HUES48 (cell line): ENCODE measurements around the gene KLHL33.

Source experiments
- H3K27ac ChIP-seq: one replicate; pipeline ENCODE4 v1.7.0; 2013; ENCODE audit warnings: low read depth, low read length, inconsistent platforms
- H3K27me3 ChIP-seq: 2 replicates; pipeline ENCODE4 v1.6.1; 2013; ENCODE audit warnings: mild to moderate bottlenecking, low read length; ENCODE audit not compliant: control insufficient read depth, insufficient read depth
- H3K36me3 ChIP-seq: 2 replicates; pipeline ENCODE4 v1.6.1; 2013; ENCODE audit warnings: low read length; ENCODE audit not compliant: control insufficient read depth, insufficient read depth
- H3K4me1 ChIP-seq: 2 replicates; pipeline ENCODE4 v1.6.1; 2013; ENCODE audit warnings: mild to moderate bottlenecking, low read length; ENCODE audit not compliant: control insufficient read depth, insufficient read depth
- H3K4me3 ChIP-seq: 2 replicates; pipeline ENCODE4 v1.5.1; 2013; ENCODE audit warnings: mild to moderate bottlenecking, low read depth, low read length
- H3K9ac ChIP-seq: 2 replicates; pipeline ENCODE4 v1.6.1; 2013; ENCODE audit warnings: mild to moderate bottlenecking, low read depth, low read length, moderate library complexity
- H3K9me3 ChIP-seq: 2 replicates; pipeline ENCODE4 v1.6.1; 2013; ENCODE audit warnings: low read length; ENCODE audit not compliant: control insufficient read depth, insufficient read depth

Gene KLHL33

GRCh38 chr14:20384886-20385285 lies 51.1 kb downstream of the KLHL33 start:
- H3K36me3 ChIP-seq = peaks cover 82% of the 10 kb centered on the region
- peaks cover 4% of the 10 kb centered on the region; the same call in 1 of the 2 replicates for H3K4me1 ChIP-seq
- H3K27me3 ChIP-seq = no peaks in the 10 kb centered on the region
- no peaks in the 10 kb centered on the region for H3K9me3 ChIP-seq
- no peak overlapping the region for H3K9ac ChIP-seq
- H3K4me3 ChIP-seq = no peak overlapping the region
- no peak overlapping the region for H3K27ac ChIP-seq

GRCh38 chr14:20384321-20384720 lies 51.6 kb downstream of the KLHL33 start:
- peaks cover 4% of the 10 kb centered on the region; the same call in 1 of the 2 replicates for H3K4me1 ChIP-seq
- no peaks in the 10 kb centered on the region for H3K9me3 ChIP-seq
- no peaks in the 10 kb centered on the region for H3K27me3 ChIP-seq
- no peak overlapping the region for H3K9ac ChIP-seq
- H3K36me3 ChIP-seq = peaks cover 82% of the 10 kb centered on the region
- H3K4me3 ChIP-seq = no peak overlapping the region
- H3K27ac ChIP-seq = no peak overlapping the region

GRCh38 chr14:20383636-20384035 lies 52.3 kb downstream of the KLHL33 start:
- peaks cover 85% of the 10 kb centered on the region for H3K36me3 ChIP-seq
- H3K27me3 ChIP-seq = no peaks in the 10 kb centered on the region
- H3K4me3 ChIP-seq = no peak overlapping the region
- H3K9ac ChIP-seq = no peak overlapping the region
- H3K27ac ChIP-seq = no peak overlapping the region
- no peaks in the 10 kb centered on the region for H3K9me3 ChIP-seq
- H3K4me1 ChIP-seq = peaks cover 4% of the 10 kb centered on the region; the same call in 1 of the 2 replicates

GRCh38 chr14:20383032-20383431 lies 52.9 kb downstream of the KLHL33 start:
- Histone ChIP-seq H3K4me3 (no peak overlapping the region), H3K36me3 (peaks cover 90% of the 10 kb centered on the region), H3K27ac (no peak overlapping the region), H3K27me3 (no peaks in the 10 kb centered on the region), H3K4me1 (peaks cover 4% of the 10 kb centered on the region; the same call in 1 of the 2 replicates), H3K9me3 (no peaks in the 10 kb centered on the region), H3K9ac (no peak overlapping the region)

GRCh38 chr14:20382526-20382925 lies 53.4 kb downstream of the KLHL33 start:
- no peak overlapping the region for H3K9ac ChIP-seq
- H3K4me1 ChIP-seq = no peaks in the 10 kb centered on the region
- no peaks in the 10 kb centered on the region for H3K9me3 ChIP-seq
- H3K36me3 ChIP-seq = peaks cover 90% of the 10 kb centered on the region
- H3K27me3 ChIP-seq = no peaks in the 10 kb centered on the region
- H3K27ac ChIP-seq = no peak overlapping the region
- H3K4me3 ChIP-seq = no peak overlapping the region

- H3K9ac ChIP-seq = no peak overlapping the region
- no peaks in the 10 kb centered on the region for H3K27me3 ChIP-seq
- H3K4me1 ChIP-seq = no peaks in the 10 kb centered on the region
- peaks cover 94% of the 10 kb centered on the region for H3K36me3 ChIP-seq
- no peak overlapping the region for H3K27ac ChIP-seq
- H3K4me3 ChIP-seq = no peak overlapping the region
- no peaks in the 10 kb centered on the region for H3K9me3 ChIP-seq
These were observed 54.6 kb downstream of the KLHL33 start for GRCh38 chr14:20381341-20381740.

- Histone ChIP-seq H3K4me1 (no peaks in the 10 kb centered on the region), H3K9me3 (no peaks in the 10 kb centered on the region), H3K4me3 (no peak overlapping the region), H3K36me3 (peaks cover 94% of the 10 kb centered on the region), H3K27ac (no peak overlapping the region), H3K9ac (no peak overlapping the region), H3K27me3 (no peaks in the 10 kb centered on the region)
These were observed 55.3 kb downstream of the KLHL33 start for GRCh38 chr14:20380681-20381080.

GRCh38 chr14:20379743-20380142 lies 56.2 kb downstream of the KLHL33 start:
- Histone ChIP-seq H3K36me3 (peaks cover 93% of the 10 kb centered on the region), H3K27ac (no peak overlapping the region), H3K27me3 (no peaks in the 10 kb centered on the region), H3K4me3 (no peak overlapping the region), H3K9me3 (no peaks in the 10 kb centered on the region), H3K4me1 (no peaks in the 10 kb centered on the region), H3K9ac (no peak overlapping the region)

- Histone ChIP-seq H3K27ac (no peak overlapping the region), H3K4me3 (no peak overlapping the region), H3K36me3 (peaks cover 93% of the 10 kb centered on the region), H3K27me3 (no peaks in the 10 kb centered on the region), H3K4me1 (no peaks in the 10 kb centered on the region), H3K9me3 (no peaks in the 10 kb centered on the region), H3K9ac (no peak overlapping the region)
These were observed 58.8 kb downstream of the KLHL33 start for GRCh38 chr14:20377171-20377570.

GRCh38 chr14:20376071-20376588 lies 59.8 kb downstream of the KLHL33 start:
- Histone ChIP-seq H3K27ac (no peak overlapping the region), H3K9ac (no peak overlapping the region), H3K36me3 (peaks cover 93% of the 10 kb centered on the region), H3K4me1 (no peaks in the 10 kb centered on the region), H3K9me3 (no peaks in the 10 kb centered on the region), H3K4me3 (no peak overlapping the region), H3K27me3 (no peaks in the 10 kb centered on the region)
